OCI-LY7 (cell line): ENCODE data around the gene HLA-DPA1. TPM values are rescaled to one million over a fixed set of nuclear protein-coding genes. Genes with fewer than 3 reads are reported as not detected.

Experiments
- BruUV-seq: library from RNA; stranded (reverse); fragments of 400-500 nt; replicated peaks from 2 replicates; lab custom pipeline; 2021; lab: Mats Ljungman, UMichigan
- CTCF ChIA-PET: fragments of 300-600 bp; sonication (Branson Sonifier 250); formaldehyde crosslinking; loops from one replicate; lab custom pipeline; 2022; ENCODE audit warnings: antibody characterized with exemption; ENCODE audit not compliant: unreplicated experiment; lab: Charles Lee
- POLR2A ChIA-PET: fragments of 300-600 bp; sonication (Branson Sonifier 250); formaldehyde crosslinking; loops from one replicate; lab custom pipeline; 2022; ENCODE audit warnings: antibody characterized with exemption; lab: Charles Lee
- DNase-seq: peaks from one replicate; pipeline ENCODE4 v3.0.0-alpha.2; 2015; ENCODE audit warnings: low spot score
- H2AFZ ChIP-seq: fragments of 200-600 bp; sonication (generic), shearing (Covaris generic); 2 replicates; pipeline ENCODE4 v1.6.1; 2014; ENCODE audit warnings: mild to moderate bottlenecking, antibody characterized with exemption, low read length, moderate library complexity
- H3K27ac ChIP-seq: fragments of 200-600 bp; sonication (generic); 2 replicates; pipeline ENCODE4 v1.5.1; 2014; ENCODE audit warnings: mixed run types, low read depth, mild to moderate bottlenecking, moderate library complexity, low read length, inconsistent platforms; ENCODE audit not compliant: poor library complexity, severe bottlenecking
- H3K36me3 ChIP-seq: fragments of 200-600 bp; sonication (generic); 2 replicates; pipeline ENCODE4 v1.6.1; 2014; ENCODE audit warnings: mild to moderate bottlenecking, antibody characterized with exemption, low read length, moderate library complexity, mixed read lengths; ENCODE audit not compliant: insufficient read depth
- H3K4me1 ChIP-seq: fragments of 200-600 bp; sonication (generic); 2 replicates; pipeline ENCODE4 v1.5.1; 2014; ENCODE audit warnings: mild to moderate bottlenecking, low read length; ENCODE audit not compliant: insufficient read depth, poor library complexity, severe bottlenecking
- H3K4me2 ChIP-seq: fragments of 200-600 bp; sonication (generic); 2 replicates; pipeline ENCODE4 v1.6.1; 2014; ENCODE audit warnings: mild to moderate bottlenecking, low read length
- H3K4me3 ChIP-seq: fragments of 200-600 bp; sonication (generic); 2 replicates; pipeline ENCODE4 v1.5.1; 2014; ENCODE audit warnings: mild to moderate bottlenecking, low read depth, low read length; ENCODE audit not compliant: poor library complexity, severe bottlenecking
- H3K79me2 ChIP-seq: fragments of 200-600 bp; sonication (generic); 2 replicates; pipeline ENCODE4 v1.6.1; 2016; ENCODE audit warnings: low read depth, mild to moderate bottlenecking, low read length, moderate library complexity, mixed read lengths; ENCODE audit not compliant: insufficient read depth
- H3K9me2 ChIP-seq: fragments of 200-600 bp; sonication (generic); 2 replicates; pipeline ENCODE4 v1.6.1; 2016; ENCODE audit warnings: mild to moderate bottlenecking, low read length, mixed read lengths; ENCODE audit not compliant: insufficient read depth
- H3K9me3 ChIP-seq: fragments of 200-600 bp; sonication (generic); 2 replicates; pipeline ENCODE4 v1.6.1; 2014; ENCODE audit warnings: mild to moderate bottlenecking, mixed run types, low read length, mixed read lengths
- H4K20me1 ChIP-seq: fragments of 200-600 bp; sonication (generic); 2 replicates; pipeline ENCODE4 v1.6.1; 2014; ENCODE audit warnings: mild to moderate bottlenecking, antibody characterized with exemption, low read length, moderate library complexity, mixed read lengths; ENCODE audit not compliant: insufficient read depth
- CTCF ChIP-seq: fragments of 200-600 bp; sonication (generic); conservative IDR thresholded peaks from 2 replicates; pipeline ENCODE4 v1.5.1; 2014; ENCODE audit warnings: mild to moderate bottlenecking, antibody characterized with exemption, low read length, moderate library complexity, mixed read lengths
- EZH2phosphoT487 ChIP-seq: fragments of 200-600 bp; sonication (generic); IDR thresholded peaks from 2 replicates; pipeline ENCODE4 v1.6.1; 2018; ENCODE audit warnings: low read depth, borderline replicate concordance, mild to moderate bottlenecking, mixed run types, antibody characterized with exemption, low read length, moderate library complexity, mixed read lengths
- intact Hi-C: fragments of 100-400 bp; cut with micrococcal nuclease; formaldehyde crosslinking; loops from one replicate; pipeline ENCODE4 v1.10.0; 2022; ENCODE audit not compliant: unreplicated experiment
- total RNA-seq, 2 experiments: library from RNA; depleted of rRNA in 1 of 2; stranded (reverse); fragments of >200 nt in 1 of 2; shearing (Covaris generic) in 1 of 2; gene quantifications; 2 replicates each; pipeline ENCODE4 v1.2.3, GENCODE V29; 2014 to 2022

Gene HLA-DPA1
- total RNA-seq, 2 experiments from 2014 or later = 253 to 388 TPM

- peaks cover 23% of the 10 kb centered on the region; the same call in 1 of the 2 replicates for H3K9me3 ChIP-seq
- no peaks in the 10 kb centered on the region for H3K9me2 ChIP-seq
- no peaks in the 10 kb centered on the region for H4K20me1 ChIP-seq
- intact Hi-C loops = no loop called here
- POLR2A ChIA-PET = interaction anchor here (0.6 to 2.0 kb wide), 4 partner anchors 15 to 86 kb away, joined by 3 to 8 read pairs (median 4); partner anchors contain the start of gene HLA-DPA1
- peak overlapping the region; percentile 21; the same call in 1 of the 2 replicates for H3K4me2 ChIP-seq
- no peak overlapping the region for H3K4me3 ChIP-seq
- no peak for DNase-seq
- H3K79me2 ChIP-seq = no peaks in the 10 kb centered on the region
- CTCF ChIA-PET = interaction anchor here (0.5 kb wide), 1 partner anchor 43 kb away, joined by 3 read pairs; no protein-coding TSS in a partner anchor
- no peak overlapping the region for H3K27ac ChIP-seq
- BruUV-seq = no TSS peak
- TF ChIP-seq CTCF (no peak), EZH2phosphoT487 (no peak)
- peaks cover 23% of the 10 kb centered on the region for H3K4me1 ChIP-seq
- H2AFZ ChIP-seq = peak overlapping the region; percentile 61; the same call in 1 of the 2 replicates
- H3K36me3 ChIP-seq = no peaks in the 10 kb centered on the region; the same call in 1 of the 2 replicates
These were observed 16.0 kb downstream of the HLA-DPA1 start for GRCh38 chr6:33057222-33058150.

- H2AFZ ChIP-seq = no peak overlapping the region
- no peaks in the 10 kb centered on the region for H3K79me2 ChIP-seq
- no peaks in the 10 kb centered on the region for H3K9me2 ChIP-seq
- POLR2A ChIA-PET = interaction anchor here (0.9 to 1.3 kb wide), 2 partner anchors 9 to 22 kb away, joined by 3 read pairs; partner anchors contain the start of gene HLA-DPB1
- intact Hi-C loops = no loop called here
- CTCF ChIA-PET = no interaction called here
- TF ChIP-seq EZH2phosphoT487 (no peak), CTCF (no peak)
- H3K36me3 ChIP-seq = no peaks in the 10 kb centered on the region
- no peak for DNase-seq
- no peaks in the 10 kb centered on the region for H4K20me1 ChIP-seq
- no peak overlapping the region for H3K4me2 ChIP-seq
- no peak overlapping the region for H3K4me3 ChIP-seq
- peaks cover 13% of the 10 kb centered on the region for H3K4me1 ChIP-seq
- peaks cover 17% of the 10 kb centered on the region; the same call in 1 of the 2 replicates for H3K9me3 ChIP-seq
- no peak overlapping the region for H3K27ac ChIP-seq
- BruUV-seq = no TSS peak
These were observed 20.2 kb downstream of the HLA-DPA1 start for GRCh38 chr6:33053230-33053629.
